Measurements from ENCODE around the gene TAP1. TPM values are rescaled to one million over a fixed set of nuclear protein-coding genes. Genes with fewer than 3 reads are reported as not detected.

TAP1 gene
- total RNA-seq, 1 experiment from 2014 or later, result 12.1 TPM

DNA sequence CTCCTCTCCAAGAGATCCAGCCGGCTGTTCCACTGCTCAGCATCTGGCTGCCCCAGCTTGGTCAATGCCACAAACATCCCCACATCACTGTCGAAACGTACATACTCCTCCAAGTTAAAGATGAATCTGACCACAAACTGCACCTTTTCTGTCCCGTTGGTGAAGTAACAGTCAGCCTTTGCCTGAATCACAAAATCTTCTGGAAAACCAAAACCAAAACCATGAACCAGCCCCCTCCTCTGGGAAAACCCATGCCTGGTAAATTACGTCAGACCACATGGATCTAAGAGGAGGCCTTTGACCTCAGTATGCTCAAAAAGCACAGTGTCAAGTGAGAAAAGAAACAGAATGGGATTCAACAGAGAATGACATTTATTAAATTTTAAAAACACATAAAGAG is 38.4 kb downstream of the TAP1 start:
- Histone ChIP-seq H2AFZ (ENCODE audit: low read length) (no peak overlapping the region), H3K4me1 (ENCODE audit: insufficient read depth, low read length) (no peaks in the 10 kb centered on the region), H3K4me2 (ENCODE audit: insufficient read depth, insufficient read length, low read length) (no peak overlapping the region), H2BK20ac (ENCODE audit: low read depth, low read length, poor library complexity, severe bottlenecking) (no peak overlapping the region), H2BK15ac (ENCODE audit: low read depth, low read length) (no peak overlapping the region), H3K23ac (ENCODE audit: insufficient read length, low read depth, low read length) (no peak overlapping the region), H3K14ac (ENCODE audit: insufficient read depth, low read length) (no peak overlapping the region), H4K91ac (ENCODE audit: insufficient read length, low read depth, low read length) (no peak overlapping the region), H3K9me3 (ENCODE audit: control insufficient read depth, low read depth, low read length) (no peaks in the 10 kb centered on the region), H3K27ac (ENCODE audit: insufficient read length, low read depth, low read length) (no peak overlapping the region), H3T11ph (ENCODE audit: low read length) (no peak overlapping the region), H2BK5ac (ENCODE audit: insufficient read length, low read length) (no peak overlapping the region), H2BK120ac (ENCODE audit: low read depth, low read length, poor library complexity, severe bottlenecking) (no peak overlapping the region), H2AK5ac (ENCODE audit: insufficient read length, low read length) (no peak overlapping the region), H4K5ac (ENCODE audit: insufficient read length, low read depth, low read length) (no peak overlapping the region), H3K79me1 (ENCODE audit: insufficient read depth, low read depth, low read length, poor library complexity, severe bottlenecking) (no peaks in the 10 kb centered on the region), H4K20me1 (ENCODE audit: control insufficient read depth, insufficient read depth, insufficient read length) (no peaks in the 10 kb centered on the region), H4K8ac (replicated peaks; ENCODE audit: insufficient read length, low read depth, low read length) (no peak overlapping the region), H3K27me3 (ENCODE audit: insufficient read depth, low read length) (no peaks in the 10 kb centered on the region), H3K4ac (ENCODE audit: low read depth, low read length) (no peak overlapping the region), H3K79me2 (ENCODE audit: insufficient read depth, low read length) (no peaks in the 10 kb centered on the region), H2BK12ac (ENCODE audit: insufficient read length, low read depth, low read length) (no peak overlapping the region), H3K56ac (ENCODE audit: insufficient read length, low read depth, low read length) (no peak overlapping the region), H3K18ac (ENCODE audit: insufficient read length, low read depth, low read length) (no peak overlapping the region), H3K9ac (ENCODE audit: extremely low read depth, insufficient read length, low read length) (no peak overlapping the region), H3K23me2 (ENCODE audit: insufficient read length, low read depth, low read length, poor library complexity, severe bottlenecking) (no peaks in the 10 kb centered on the region)
- no peaks in the 10 kb centered on the region for H3K36me3 Mint-ChIP-seq (ENCODE audit: insufficient read depth in 1 of 3, low read depth in 3 of 3)
- no CpG with 5 or more reads among the region's 5 CpGs for WGBS (ENCODE audit: extremely low coverage, insufficient read length, low lambda C conversion rate)
- H3K27ac Mint-ChIP-seq, result no peak overlapping the region
- H3K9me3 Mint-ChIP-seq, result no peaks in the 10 kb centered on the region
- TF ChIP-seq CTCF (conservative IDR thresholded peaks at IDR 0.05), result no peak
- no peak overlapping the region for H3K4me3 Mint-ChIP-seq
- no peak for DNase-seq
- H3K4me1 Mint-ChIP-seq, result peaks cover 0 to 9% of the 10 kb centered on the region in 2 experiments; a peak in 2 of 4 replicates
- H3K27me3 Mint-ChIP-seq (ENCODE audit: low read depth), result peaks cover 19% of the 10 kb centered on the region
